Heart left ventricle (tissue), 16 donors: ENCODE results near the gene ATP6V1G2. TPM values are rescaled to one million over a fixed set of nuclear protein-coding genes. Genes with fewer than 3 reads are reported as not detected.
A peak's percentile ranks its signal among the peaks of the same experiment; 100 is the strongest.
"Not testable (repeated sequence)": the region's sequence is repeated elsewhere in the genome, so short reads cannot be mapped to it uniquely, and the experiment has no call there.

Source experiments
- ATAC-seq, 4 donors: fragments of 200-7000 bp; cut with Tn5 transposase; one replicate each; pipeline ENCODE4 v1.9.1; 2020 to 2022; ENCODE audit warnings: moderate library complexity in 4 of 4, mild to moderate bottlenecking in 3 of 4, moderate number of reproducible peaks in 1 of 4
- DNase-seq, 5 donors: peaks; one replicate each; pipeline ENCODE4 v3.0.0-alpha.2; 2020
- H3K27ac ChIP-seq, 12 donors: fragments of 200-600 bp; sonication (generic) in 4 of 12; one replicate each; pipeline versions ENCODE4 v1.5.0 to v1.8.0; 2016 to 2022; ENCODE audit warnings: mild to moderate bottlenecking in 2 of 12
- H3K27me3 ChIP-seq, 9 donors: fragments of 200-600 bp; sonication (generic) in 2 of 9; one replicate each; pipeline versions ENCODE4 v1.5.1 to v1.8.0; 2016 to 2022; ENCODE audit warnings: mild to moderate bottlenecking in 3 of 9
- H3K36me3 ChIP-seq, 9 donors: fragments of 200-600 bp; sonication (generic) in 2 of 9; one replicate each; pipeline versions ENCODE4 v1.5.0 to v1.8.0; 2018 to 2022; ENCODE audit warnings: mild to moderate bottlenecking in 2 of 9
- H3K4me1 ChIP-seq, 12 donors: fragments of 200-600 bp; sonication (generic) in 4 of 12; one replicate each; pipeline versions ENCODE4 v1.5.0 to v1.8.0; 2016 to 2022; ENCODE audit warnings: mild to moderate bottlenecking in 3 of 12
- H3K4me3 ChIP-seq, 12 donors: fragments of 200-600 bp; sonication (generic) in 4 of 12; one replicate each; pipeline versions ENCODE4 v1.5.0 to v1.8.0; 2017 to 2022; ENCODE audit warnings: mild to moderate bottlenecking in 9 of 12, moderate library complexity in 4 of 12
- H3K9me3 ChIP-seq, 12 donors: fragments of 200-600 bp; sonication (generic) in 4 of 12; one replicate each; pipeline versions ENCODE4 v1.5.0 to v1.8.0; 2016 to 2022; ENCODE audit warnings: mild to moderate bottlenecking in 1 of 12
- POLR2A ChIP-seq, 2 donors: fragments of 450-650 bp; IDR thresholded peaks; one replicate each; pipeline ENCODE4 v1.6.1; 2017; ENCODE audit warnings: antibody characterized with exemption in 2 of 2, mild to moderate bottlenecking in 2 of 2, moderate library complexity in 2 of 2
- WGBS, 4 donors: extraction: QIAGEN DNeasy Blood & Tissue Kit in 2 of 4; methylation state at CpG; one replicate each; pipeline versions ENCODE4 v1.1.5 to v1.1.7; 2013 to 2018; 5-methylcytosine and 5-hydroxymethylcytosine counted together
- intact Hi-C, 10 donors: fragments of 100-400 bp; cut with DNase I; formaldehyde crosslinking; loops; one replicate each; pipeline versions ENCODE4 v1.11.1 to v1.14.2; 2022
- polyA plus RNA-seq, 2 donors: library from polyadenylated mRNA; stranded (reverse); fragments of 200-250 nt; gene quantifications; one replicate each; pipeline ENCODE4 v1.2.3, GENCODE V29; 2013
- total RNA-seq, 9 donors: library from RNA; depleted of rRNA in 2 of 9; stranded (reverse); fragments of >200 nt in 2 of 9; fragmentation: NEBNext Ultra II Directional in 3 of 9; extraction: Animal tissue kit (Norgen Biotek cat#: 25700) in 3 of 9; gene quantifications; one replicate each; pipeline versions ENCODE4 v1.1.0 to v1.2.4, GENCODE V29; 2016 to 2023
- TF ChIP-seq, protein P1 (sequence below), 12 donors: fragments of 200-600 bp; sonication (generic) in 4 of 12; IDR thresholded peaks; one replicate each; pipeline versions ENCODE4 v1.5.0 to v1.8.0; 2018 to 2022; ENCODE audit warnings: antibody characterized with exemption in 12 of 12, mild to moderate bottlenecking in 5 of 12
- donor health status: ischemic (EF 13 %, LVEDD 7.1; RV severe dilation, severe dysfunction).
- donor health status: healthy with polysubstance abuse.
- donor health status: DM: no; HTN: yes; CAD: no.
- donor health status: DM: no; HTN: no; CAD: no.
- donor health status: ischemic (EF 25% LVEDD 6.9; RV normal size, moderate dysfunction).
- donor health status: ischemic (EF 25% LVEDD 5.7; RV mildly dilated, moderate dysfunction).
- donor health status: healthy.
- donor health status: DM: yes; HTN: yes; CAD: no.
- donor health status: ischemic (EF 35%, LVEDD 5.7; RV mildly dilated, moderate dysfunction).
- donor health status: nonischemic (EF 11% LVEDD 7.7; RV severe dilation, severe dysfunction).
- donor health status: DM: yes; HTN: yes; CAD: no.
- donor health status: PGD.
- donor health status: ischemic (EF 29% LVEDD 5.4; RV normal size, mild dysfunction).
- donor health status: nonischemic (EF 23%, LVEDD 6.1; RV moderate dilation, normal function).

The ATP6V1G2 gene
- total and polyA plus RNA-seq, 11 donors: 1.1 to 3.5 (median 1.4) TPM

- Histone ChIP-seq H3K27me3 (no peaks in the 10 kb centered on the region), H3K27ac (peak overlapping the region in 11 of 12 donors; percentile 27 to 90 (median 79)), H3K36me3 (peaks cover 0 to 55% (median 35%) of the 10 kb centered on the region in 9 donors), H3K4me3 (peak overlapping the region in 2 of 12 donors; percentile 15 to 40), H3K4me1 (peaks cover 7 to 67% (median 35%) of the 10 kb centered on the region in 12 donors), H3K9me3 (no peaks in the 10 kb centered on the region)
- ATAC-seq (peak in 1 of 4 donors; percentile 5), DNase-seq (no peak)
- intact Hi-C loops: no loop called here
- 56 to 67% (median 62%) methylated on average over 22 to 24 of the region's 24 CpGs for WGBS, 4 donors
- TF ChIP-seq, protein P1, sequence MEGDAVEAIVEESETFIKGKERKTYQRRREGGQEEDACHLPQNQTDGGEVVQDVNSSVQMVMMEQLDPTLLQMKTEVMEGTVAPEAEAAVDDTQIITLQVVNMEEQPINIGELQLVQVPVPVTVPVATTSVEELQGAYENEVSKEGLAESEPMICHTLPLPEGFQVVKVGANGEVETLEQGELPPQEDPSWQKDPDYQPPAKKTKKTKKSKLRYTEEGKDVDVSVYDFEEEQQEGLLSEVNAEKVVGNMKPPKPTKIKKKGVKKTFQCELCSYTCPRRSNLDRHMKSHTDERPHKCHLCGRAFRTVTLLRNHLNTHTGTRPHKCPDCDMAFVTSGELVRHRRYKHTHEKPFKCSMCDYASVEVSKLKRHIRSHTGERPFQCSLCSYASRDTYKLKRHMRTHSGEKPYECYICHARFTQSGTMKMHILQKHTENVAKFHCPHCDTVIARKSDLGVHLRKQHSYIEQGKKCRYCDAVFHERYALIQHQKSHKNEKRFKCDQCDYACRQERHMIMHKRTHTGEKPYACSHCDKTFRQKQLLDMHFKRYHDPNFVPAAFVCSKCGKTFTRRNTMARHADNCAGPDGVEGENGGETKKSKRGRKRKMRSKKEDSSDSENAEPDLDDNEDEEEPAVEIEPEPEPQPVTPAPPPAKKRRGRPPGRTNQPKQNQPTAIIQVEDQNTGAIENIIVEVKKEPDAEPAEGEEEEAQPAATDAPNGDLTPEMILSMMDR (IDR thresholded peaks at IDR 0.05): no peak
- no peak for TF ChIP-seq POLR2A (IDR thresholded peaks at IDR 0.05)
Measured at GRCh38 chr6:31557443-31558317, 11.3 kb upstream of the ATP6V1G2 start.

GRCh38 chr6:31556307-31556706 lies 9.9 kb upstream of the ATP6V1G2 start:
- WGBS, 4 donors: 67 to 76% (median 72%) methylated on average over 3 of the region's 3 CpGs
- H3K27ac ChIP-seq: peak overlapping the region in 1 of 12 donors; percentile 15
- peaks cover 7 to 59% (median 35%) of the 10 kb centered on the region in 12 donors for H3K4me1 ChIP-seq
- ATAC-seq: no peak
- H3K36me3 ChIP-seq: peaks cover 0 to 66% (median 35%) of the 10 kb centered on the region in 9 donors
- TF ChIP-seq, protein P1 (IDR thresholded peaks at IDR 0.05): no peak
- TF ChIP-seq POLR2A (IDR thresholded peaks at IDR 0.05): no peak
- no peak for DNase-seq
- H3K4me3 ChIP-seq: no peak overlapping the region
- intact Hi-C loops: no loop called here
- H3K9me3 ChIP-seq: no peaks in the 10 kb centered on the region
- no peaks in the 10 kb centered on the region for H3K27me3 ChIP-seq

DNA sequence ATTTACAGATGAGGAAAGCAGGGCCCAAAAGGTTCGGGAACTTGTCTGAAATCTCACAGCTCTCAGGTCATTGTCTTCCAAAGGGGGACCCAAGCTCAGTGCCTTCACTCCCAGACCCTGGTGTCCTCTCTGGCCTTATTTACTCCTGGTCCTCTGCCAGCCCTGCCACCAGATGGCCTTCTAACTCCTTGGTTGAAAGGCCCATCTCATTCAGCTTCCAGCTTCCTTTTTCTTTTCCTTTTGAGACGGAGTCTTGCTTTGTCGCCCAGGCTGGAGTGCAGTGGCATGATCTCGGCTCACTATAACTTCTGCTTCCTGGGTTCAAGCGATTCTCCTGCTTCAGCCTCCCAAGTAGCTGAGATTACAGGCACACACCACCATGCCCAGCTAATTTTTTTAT lies 5.0 kb upstream of the ATP6V1G2 start:
- intact Hi-C loops: loop anchor here in 2 of 10 donors (1.0 to 2.0 kb wide), 2 partner anchors 47 kb away; no protein-coding TSS in a partner anchor
- H3K27me3 ChIP-seq, H3K9me3 ChIP-seq, H3K4me3 ChIP-seq: not testable (repeated sequence)
- 35 to 51% (median 46%) methylated on average over 5 of the region's 5 CpGs for WGBS, 4 donors
- Histone ChIP-seq H3K36me3 (peaks cover 0 to 63% (median 38%) of the 10 kb centered on the region in 9 donors), H3K27ac (peak overlapping the region in 5 of 12 donors; percentile 12 to 44 (median 30)), H3K4me1 (peaks cover 0 to 27% (median 12%) of the 10 kb centered on the region in 12 donors)
- DNase-seq: peak in 4 of 5 donors; percentile 63 to 76 (median 72)
- peak in 2 of 4 donors; percentile 9 to 13 for ATAC-seq
- TF ChIP-seq, protein P1 (IDR thresholded peaks at IDR 0.05): peak in 11 of 12 donors; percentile 16 to 61 (median 49)

GRCh38 chr6:31548544-31548873 lies 2.1 kb upstream of the ATP6V1G2 start:
- DNase-seq (no peak), ATAC-seq (no peak)
- 92 to 98% (median 95%) methylated on average over 2 of the region's 2 CpGs for WGBS, 4 donors
- TF ChIP-seq, protein P1 (IDR thresholded peaks at IDR 0.05): no peak
- no peak for TF ChIP-seq POLR2A (IDR thresholded peaks at IDR 0.05)
- H3K27me3 ChIP-seq: no peaks in the 10 kb centered on the region
- intact Hi-C loops: loop anchor here in 9 of 10 donors (5.0 to 10.0 kb wide), 5 partner anchors 34 to 406 kb away; partner anchors contain the start of genes LTB (in 7 of the 9), NELFE (in 3 of the 9), SKIC2 (in 3 of the 9) and APOM (in 1 of the 9)
- H3K4me3 ChIP-seq: peak overlapping the region in 5 of 12 donors; percentile 50 to 64 (median 56)
- H3K4me1 ChIP-seq: peaks cover 0 to 26% (median 13%) of the 10 kb centered on the region in 12 donors
- no peaks in the 10 kb centered on the region for H3K9me3 ChIP-seq
- H3K27ac ChIP-seq: peak overlapping the region in 10 of 12 donors; percentile 82 to 95 (median 90)
- H3K36me3 ChIP-seq: peaks cover 0 to 40% (median 27%) of the 10 kb centered on the region in 9 donors
